ENCODE data around the gene COX10.
"Not testable (repeated sequence)": the region's sequence is repeated elsewhere in the genome, so short reads cannot be mapped to it uniquely, and the experiment has no call there.

The COX10 gene

DNA sequence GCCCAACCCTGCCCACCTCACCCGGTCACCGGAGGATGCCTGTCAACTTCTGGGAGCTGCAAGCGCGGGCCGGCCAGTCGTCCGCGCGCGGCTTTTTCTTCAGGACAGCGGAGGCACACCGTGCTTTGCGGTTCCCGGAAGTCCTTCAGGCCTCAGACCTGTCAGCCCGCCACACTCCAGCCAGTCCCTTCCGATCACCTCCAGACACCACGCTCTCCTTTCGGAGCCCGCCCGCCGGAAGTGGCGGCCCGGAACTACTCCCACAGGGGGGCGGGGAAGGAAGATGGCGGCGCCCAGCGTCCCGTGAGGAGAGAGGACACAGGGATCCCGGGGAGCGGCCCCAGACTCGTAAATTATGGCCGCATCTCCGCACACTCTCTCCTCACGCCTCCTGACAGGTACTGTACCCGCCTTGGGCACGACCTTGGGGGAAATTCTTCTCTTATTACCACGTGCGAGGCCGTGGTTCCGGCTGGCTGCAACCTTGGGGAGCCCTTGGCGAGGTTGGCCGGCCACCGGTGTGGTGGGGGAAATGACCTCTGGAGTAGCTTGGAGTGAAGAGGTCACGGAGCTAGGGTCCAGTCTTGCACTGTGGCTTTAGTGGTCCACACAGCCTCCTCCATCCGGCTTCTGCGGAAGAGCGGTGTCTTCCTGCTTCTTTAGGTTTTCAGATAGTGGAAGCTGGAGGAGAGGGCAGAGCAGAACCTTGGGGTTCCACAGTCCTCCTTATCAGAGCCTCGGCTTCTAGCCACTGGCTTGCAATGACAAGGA, at the start of gene COX10:
Gene COX10 (plus strand): TSS at position 254 of the 771 bp plus-strand sequence. CDS start 102 bp downstream, at position 356.
- peak; percentile 69 to 75 for DNase-seq (ENCODE audit: low read depth in 2 of 2, low spot score in 1 of 2)

DNA sequence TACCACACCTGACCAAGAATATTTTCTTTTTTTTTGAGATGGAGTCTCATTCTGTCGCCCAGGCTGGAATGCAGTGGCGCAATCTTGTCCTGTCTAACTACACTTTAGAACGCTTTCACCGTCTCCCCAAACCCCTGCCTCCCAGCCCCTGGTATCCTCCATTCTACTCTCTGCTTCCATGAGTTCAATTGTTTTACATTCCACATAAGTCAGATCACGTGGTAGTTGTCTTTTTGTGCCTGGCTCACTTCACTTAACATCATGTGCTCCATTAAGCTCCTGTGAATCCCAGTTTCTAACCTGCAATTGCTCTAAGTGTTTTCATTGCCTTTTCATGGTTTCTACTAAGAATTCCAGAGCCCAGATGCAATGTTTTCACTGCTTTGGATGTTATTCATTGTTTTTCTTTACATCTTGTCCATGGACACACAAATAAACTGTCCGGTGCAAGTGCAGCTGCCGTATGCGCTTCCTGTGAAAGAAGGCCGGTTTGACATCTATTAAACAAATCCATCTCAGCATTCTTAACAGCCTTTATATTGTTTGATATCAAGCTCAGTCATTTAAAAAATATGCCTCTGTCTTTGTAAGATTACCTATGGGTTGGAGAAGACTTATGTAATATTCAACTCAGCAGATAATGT, 47.5 kb upstream of the COX10 start:
- DNase-seq (ENCODE audit: low read depth in 2 of 2, low spot score in 1 of 2): not testable (repeated sequence)

DNA sequence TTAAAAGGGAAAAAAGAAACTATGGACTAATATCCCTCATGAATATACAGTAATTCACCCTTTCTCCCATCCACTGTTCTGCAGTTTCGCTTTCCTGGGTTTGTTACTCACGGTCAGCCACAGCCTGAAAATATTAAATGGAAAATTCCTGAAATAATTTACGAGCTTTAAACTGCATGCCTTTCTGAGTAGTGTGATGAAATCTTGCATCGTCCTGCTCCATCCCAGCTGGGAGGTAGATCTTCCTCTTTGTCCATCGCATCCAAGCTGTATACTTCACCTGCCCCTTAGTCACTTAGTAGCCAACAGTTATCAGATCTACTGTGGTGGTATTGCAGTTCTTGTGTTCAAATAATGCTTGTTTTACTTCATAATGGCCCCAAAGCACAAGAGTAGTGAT, 39.5 kb upstream of the COX10 start:
- not testable (repeated sequence) for DNase-seq (ENCODE audit: low read depth in 2 of 2, low spot score in 1 of 2)

DNA sequence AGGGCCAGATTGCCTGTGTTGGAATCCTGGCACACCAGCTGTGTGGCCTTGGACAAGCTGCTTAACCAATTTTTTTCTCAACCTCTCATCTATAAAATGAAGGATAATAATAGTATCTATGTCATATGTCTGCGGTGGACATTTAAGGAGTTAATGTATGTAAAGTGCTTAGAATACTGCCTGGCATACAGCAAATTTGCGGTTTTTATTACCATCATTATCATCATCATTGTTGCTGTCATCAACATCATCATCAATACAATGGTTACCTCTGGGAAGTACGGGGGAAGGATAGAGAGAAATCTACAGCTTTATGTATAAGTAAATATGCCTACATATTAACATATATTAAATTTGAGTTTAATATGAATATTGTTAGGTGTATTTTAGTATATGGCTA, 37.1 kb upstream of the COX10 start:
- DNase-seq (ENCODE audit: low read depth in 2 of 2, low spot score in 1 of 2): no peak

DNA sequence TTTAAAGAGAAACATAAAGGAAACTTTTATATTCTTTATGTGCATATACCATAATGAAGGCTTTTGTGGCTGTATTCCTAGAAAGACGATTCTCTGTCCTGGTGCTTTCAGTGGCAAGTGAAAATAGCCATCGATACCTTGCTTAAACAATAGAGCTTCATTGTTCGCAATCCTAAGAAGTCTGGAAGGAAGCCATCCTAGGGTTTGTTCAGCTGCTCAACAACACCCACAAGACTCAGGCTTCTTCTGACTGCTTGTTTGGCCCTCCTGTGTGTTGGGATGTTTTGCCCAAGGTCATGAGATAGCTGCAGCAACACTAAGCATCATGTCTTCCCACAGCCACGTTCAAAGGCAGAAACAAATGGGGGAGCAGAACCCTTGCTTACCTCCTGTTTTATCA, 36.1 kb upstream of the COX10 start:
- DNase-seq (ENCODE audit: low read depth in 2 of 2, low spot score in 1 of 2): no peak

DNA sequence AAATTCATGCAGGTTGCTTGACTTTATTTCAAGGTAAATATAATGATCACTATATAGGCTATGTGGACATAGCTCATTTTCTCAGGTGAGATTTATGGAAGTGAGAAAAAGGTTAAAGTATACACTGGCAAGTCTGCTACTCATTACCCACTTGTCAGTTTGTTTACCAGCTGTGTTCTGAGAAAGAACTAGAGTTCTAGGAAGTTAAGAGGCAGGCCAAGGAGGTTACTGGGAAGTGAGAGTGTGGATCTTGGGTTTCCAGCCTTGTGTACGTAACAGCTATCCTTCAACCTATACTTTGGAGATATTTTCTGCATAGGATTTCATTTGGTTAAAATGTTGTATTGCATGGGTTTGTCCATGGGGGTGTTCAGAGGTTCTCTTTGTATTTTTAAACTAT, 31.9 kb upstream of the COX10 start:
- no peak for DNase-seq (ENCODE audit: low read depth in 2 of 2, low spot score in 1 of 2)

DNA sequence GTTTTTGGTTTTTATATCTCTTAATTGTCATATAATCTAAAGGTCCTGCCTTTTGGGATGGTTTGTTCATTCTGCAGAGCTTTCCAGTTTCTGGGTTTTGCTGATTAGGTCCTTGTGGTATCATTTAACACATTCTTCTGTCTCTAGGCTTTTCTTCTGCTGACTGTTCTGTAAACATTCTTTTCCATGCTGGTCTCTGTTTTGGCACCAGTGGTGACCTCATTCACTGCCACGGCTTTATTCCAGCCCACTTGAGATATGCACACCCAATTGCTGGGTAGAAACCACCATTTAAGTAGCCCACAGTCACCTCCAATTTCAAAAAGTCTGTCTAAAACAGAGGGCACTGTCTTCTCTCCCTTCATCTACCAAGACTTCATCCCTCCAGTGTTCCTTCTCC, 31.1 kb upstream of the COX10 start:
- no peak for DNase-seq (ENCODE audit: low read depth in 2 of 2, low spot score in 1 of 2)

DNA sequence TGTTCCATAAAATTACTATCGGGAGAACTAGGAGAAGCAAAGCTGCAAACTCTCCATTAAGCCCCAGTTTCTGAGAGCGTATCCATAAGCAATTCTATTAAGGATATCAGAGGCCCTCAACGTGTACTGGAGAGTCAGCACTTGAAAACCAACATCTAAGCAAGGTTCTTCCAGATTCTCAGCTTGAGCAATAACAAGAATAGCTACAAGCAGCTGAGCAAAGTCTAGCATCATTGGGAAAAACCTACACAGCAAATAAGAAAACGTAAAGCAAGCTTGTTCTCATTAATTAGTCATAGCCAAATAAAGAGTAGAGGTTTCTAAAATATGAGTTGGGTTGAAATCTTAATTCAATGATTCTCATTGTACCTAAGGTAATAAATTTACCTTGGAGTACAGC, 26.9 kb upstream of the COX10 start:
- no peak for DNase-seq (ENCODE audit: low read depth in 2 of 2, low spot score in 1 of 2)

DNA sequence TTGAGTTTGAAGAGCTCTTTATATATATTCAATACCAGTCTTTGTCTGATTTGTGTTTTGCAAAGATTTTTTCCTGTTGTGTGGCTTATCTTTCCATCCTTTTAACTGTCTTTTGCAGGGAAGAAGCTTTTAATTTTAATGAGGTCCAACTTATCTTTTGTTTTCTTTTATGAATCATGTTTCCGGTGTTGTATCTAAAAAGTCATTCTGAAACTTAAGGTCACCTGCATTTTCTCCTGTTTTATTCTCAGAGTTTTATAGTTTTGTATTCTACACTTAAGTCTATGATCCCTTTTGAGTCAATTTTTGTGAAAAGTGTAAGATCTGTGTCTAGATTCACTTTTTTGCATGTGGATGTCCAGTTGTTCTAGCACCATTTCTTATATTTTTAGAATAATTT, 24.6 kb upstream of the COX10 start:
- no peak for DNase-seq (ENCODE audit: low read depth in 2 of 2, low spot score in 1 of 2)

DNA sequence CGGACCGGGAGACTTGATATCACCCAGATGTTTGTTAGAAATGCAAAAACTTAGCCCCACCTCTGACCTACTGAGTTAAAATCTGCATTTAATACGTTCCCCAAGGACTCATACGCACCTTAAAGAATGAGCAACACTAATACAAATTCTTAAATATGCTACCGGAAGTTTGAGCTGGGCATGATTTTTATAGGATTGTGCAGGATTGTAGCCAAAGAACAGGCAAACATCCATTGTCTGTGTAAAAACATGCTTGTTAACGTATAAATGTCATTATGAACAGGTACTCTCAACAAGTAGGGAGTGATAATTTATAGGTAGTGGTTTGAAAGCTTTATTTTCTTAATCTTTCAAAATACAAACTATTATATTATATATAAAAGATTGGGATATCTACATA, 22.3 kb upstream of the COX10 start:
- no peak for DNase-seq (ENCODE audit: low read depth in 2 of 2, low spot score in 1 of 2)

DNA sequence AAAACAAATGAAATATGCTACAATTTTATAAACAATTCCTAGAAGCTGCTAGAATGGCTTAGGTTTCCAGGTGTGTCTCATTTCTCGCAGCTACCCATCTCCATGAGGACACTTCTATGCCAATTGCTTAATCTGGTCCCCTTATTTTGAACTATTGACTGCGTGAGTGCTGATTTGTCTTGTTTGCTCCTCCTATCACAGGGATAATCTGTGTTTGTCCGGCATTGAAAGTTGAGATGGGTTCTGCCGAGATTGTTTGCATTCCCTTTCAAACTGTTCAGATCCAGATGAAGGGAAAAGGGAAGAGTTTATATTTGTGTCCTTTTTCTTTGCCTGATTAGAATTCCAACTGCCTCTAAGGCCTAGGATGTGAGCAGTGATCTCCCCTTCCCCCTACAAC, 21.7 kb upstream of the COX10 start:
- DNase-seq (ENCODE audit: low read depth in 2 of 2, low spot score in 1 of 2): no peak

DNA sequence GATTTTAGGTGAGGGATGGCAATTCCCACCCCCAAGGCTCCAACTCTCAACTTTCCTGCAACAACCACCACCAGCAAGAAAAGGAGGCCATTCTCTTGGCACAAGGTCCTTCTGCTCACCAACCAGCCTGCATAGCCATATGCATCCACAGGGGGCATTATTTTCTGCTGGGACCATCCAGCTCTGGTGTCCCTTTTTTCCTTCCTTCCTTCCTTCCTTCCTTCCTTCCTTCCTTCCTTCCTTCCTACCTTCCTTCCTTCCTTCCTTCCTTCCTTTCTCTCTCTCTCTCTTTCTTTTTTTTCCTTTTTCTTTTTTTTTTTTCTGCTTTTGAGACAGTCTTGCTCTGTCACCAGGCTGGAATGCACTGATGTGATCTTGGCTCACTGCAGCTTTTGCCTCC, 21.1 kb upstream of the COX10 start:
- no peak for DNase-seq (ENCODE audit: low read depth in 2 of 2, low spot score in 1 of 2)

DNA sequence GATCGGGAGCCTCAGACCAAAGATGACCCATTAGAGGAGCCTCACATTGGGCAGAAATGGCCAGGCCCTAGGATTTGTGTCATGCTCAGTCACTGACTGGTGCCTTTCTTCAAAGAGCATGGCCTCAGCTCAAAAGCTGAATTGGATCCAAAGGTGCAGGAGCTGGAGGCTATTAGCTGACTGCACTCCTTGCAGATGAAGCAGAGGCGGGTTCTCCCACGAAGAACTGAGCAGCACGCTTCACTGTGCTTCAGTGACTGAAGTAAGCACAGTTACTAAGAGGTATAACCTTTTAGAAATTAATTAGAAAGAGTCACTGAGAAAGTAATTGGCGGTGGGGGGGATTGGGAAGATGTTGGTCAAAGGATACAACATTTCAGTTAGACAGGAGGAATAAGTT, 18.7 kb upstream of the COX10 start:
- no peak for DNase-seq (ENCODE audit: low read depth in 2 of 2, low spot score in 1 of 2)

DNA sequence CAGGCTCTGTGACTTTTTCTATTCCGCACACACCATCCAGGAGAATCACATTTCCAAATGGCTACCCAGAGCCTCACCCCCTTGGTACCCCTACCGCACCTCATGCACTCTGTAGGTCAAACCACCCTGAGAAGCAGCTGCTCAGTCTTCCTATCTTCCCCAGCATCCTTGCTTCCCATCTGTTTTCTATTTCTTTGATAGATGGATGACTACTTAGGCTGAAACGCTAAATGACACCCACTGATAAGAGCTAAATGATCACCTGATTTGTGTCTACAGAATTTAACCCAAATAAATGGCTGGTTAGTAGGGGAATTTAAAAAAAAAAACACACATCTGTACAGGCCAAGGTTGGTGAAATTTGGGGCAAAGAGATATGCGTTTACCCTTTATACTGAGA, 17.6 kb upstream of the COX10 start:
- no peak for DNase-seq (ENCODE audit: low read depth in 2 of 2, low spot score in 1 of 2)

DNA sequence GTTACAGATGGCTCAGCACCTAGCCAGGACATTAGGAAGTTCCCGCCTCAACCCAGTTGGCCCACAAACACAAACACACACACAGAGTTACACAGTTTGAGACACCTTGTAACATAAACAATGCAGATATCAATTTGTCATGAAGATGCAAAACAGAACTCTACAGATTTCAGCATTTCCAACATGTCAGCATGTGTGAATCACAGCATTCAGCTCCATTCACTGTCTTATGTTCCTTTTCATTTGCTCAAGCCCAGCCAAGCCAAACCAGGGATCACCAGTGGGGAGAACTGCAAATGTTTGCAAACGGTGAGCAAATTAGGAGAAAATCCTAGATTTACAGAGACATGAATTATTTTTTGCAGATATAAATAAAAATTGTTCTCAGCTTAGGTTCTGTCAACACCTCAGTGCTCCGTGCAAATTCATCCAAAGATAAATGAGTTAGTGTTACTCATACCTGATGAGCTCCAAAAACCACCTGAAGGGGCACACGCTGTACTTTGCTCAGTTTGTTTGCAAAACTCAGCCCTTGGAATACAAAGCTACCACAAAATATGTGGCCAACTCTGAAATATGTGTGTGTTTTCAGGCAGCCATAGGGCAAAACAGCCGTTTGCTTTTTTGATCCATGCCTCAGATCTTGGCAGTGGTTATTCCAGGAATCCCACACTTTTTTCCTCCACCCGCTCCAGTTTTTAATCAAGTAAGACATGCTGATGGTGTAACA, 16.3 kb upstream of the COX10 start:
- DNase-seq (ENCODE audit: low read depth in 2 of 2, low spot score in 1 of 2): no peak

DNA sequence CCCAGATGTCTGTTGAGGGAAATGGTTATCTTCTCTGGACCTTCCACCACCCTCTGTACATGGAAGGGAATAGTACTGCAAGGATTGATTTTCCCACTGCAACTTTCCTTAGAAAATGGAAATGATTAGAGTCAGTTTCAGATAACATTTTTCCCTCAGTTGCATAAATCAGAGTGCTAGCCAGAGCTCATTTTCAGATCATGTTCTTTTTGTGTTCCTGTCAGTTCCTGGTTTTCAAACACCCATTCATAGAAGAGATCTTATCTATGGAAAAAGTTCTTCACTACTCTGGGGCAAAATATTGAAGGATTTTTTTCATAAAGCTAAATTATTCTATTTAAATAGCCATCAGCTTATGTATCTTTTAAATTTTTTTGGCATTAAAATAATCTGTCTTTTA, 11.7 kb upstream of the COX10 start:
- DNase-seq (ENCODE audit: low read depth in 2 of 2, low spot score in 1 of 2): no peak

DNA sequence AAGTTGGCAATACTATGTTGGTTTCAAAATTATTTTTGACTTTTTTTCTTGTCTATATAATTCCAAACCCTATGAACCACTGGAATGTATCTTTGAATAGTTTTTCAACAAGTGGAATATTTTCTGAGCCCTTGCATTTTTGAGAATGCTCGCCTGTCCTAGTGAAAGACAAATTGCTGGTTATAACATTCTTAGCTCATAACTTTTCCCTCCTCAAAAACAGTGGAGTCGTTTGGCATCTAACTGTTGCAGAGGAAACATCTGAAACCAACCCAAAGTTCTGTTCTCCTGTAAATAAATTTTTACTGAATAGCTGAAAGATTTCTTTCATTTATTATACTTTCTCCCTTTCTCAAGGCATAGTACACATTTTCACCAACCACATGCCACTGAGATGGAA, 11.3 kb upstream of the COX10 start:
- no peak for DNase-seq (ENCODE audit: low read depth in 2 of 2, low spot score in 1 of 2)

DNA sequence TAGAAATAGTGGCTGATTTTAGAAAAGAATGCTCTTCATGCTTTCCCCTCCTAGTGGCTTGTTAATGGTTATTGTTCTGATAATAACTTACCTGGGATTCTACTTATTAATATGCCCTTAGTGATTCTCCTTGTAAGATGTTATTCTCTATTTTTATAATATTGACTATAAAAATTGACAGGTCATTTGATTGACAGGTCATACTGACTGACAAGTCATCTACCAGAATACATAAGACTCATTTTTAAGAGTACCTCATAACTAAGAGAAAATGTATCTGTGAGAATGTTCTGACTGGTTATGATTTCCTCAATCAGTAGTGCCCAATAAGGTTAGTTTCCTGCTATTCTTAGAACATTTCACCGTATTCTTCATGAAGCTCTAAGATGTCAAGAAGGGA, 8.6 kb upstream of the COX10 start:
- no peak for DNase-seq (ENCODE audit: low read depth in 2 of 2, low spot score in 1 of 2)

DNA sequence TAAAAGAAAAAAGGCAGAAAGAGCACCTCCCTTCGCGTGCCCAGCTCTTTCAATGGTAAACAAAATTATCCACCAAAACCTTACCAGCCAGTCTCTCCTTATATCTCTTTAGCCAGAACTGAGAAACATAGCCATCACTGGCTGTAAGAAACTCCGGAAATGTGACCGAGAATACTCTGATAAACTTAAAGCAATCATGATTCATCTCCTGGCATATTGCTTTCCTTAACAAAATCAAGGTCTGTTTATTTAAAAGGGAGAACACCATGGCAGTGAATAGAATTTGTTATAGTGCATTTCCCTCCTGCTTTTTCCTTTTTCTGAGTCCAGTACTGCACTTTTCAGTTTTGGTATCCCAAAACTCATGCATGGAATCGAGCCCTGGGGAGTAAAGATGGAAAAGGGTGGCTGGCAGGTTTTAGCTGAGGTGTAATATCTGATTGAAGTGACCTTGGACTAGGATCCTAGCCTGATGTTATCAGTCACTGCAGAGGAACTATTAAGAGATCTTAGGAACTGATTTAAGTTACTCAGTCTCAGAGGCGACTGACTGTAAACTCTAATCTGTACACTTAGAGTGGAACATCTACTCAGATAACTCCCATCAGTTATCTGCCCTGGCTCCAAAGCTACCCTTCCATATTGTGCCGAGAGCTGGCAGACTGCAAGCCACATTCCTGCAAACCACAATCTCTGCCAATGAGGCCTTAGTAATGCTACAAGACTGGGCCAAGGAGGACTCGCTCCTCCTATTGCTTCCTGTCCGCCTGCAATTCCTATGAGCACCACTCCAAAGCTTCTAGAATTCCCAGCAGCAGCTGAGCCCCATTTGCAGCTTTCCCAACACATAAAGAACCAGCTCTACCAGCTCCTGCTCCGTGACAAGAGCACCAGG, 7.4 kb upstream of the COX10 start:
- DNase-seq (ENCODE audit: low read depth in 2 of 2, low spot score in 1 of 2): no peak

DNA sequence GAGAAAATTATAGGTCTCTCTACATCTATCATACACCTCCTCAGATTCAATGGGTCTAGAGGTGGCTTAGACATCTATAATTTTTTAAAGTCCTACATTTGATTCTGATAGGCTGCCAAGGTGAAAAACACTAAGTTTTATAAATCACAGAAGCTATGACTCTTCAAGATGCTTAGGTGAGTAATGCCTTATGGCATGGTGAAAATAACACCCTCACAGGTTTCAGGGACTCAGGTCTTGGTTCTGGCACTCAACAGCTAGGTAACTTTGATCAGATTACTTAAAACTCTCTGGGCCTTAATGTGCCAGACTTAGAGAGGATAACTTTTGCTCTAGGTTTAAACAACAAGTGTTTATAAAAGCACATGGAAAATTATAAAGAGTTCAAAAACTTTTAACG, 2.0 kb upstream of the COX10 start:
- DNase-seq (ENCODE audit: low read depth in 2 of 2, low spot score in 1 of 2): no peak

DNA sequence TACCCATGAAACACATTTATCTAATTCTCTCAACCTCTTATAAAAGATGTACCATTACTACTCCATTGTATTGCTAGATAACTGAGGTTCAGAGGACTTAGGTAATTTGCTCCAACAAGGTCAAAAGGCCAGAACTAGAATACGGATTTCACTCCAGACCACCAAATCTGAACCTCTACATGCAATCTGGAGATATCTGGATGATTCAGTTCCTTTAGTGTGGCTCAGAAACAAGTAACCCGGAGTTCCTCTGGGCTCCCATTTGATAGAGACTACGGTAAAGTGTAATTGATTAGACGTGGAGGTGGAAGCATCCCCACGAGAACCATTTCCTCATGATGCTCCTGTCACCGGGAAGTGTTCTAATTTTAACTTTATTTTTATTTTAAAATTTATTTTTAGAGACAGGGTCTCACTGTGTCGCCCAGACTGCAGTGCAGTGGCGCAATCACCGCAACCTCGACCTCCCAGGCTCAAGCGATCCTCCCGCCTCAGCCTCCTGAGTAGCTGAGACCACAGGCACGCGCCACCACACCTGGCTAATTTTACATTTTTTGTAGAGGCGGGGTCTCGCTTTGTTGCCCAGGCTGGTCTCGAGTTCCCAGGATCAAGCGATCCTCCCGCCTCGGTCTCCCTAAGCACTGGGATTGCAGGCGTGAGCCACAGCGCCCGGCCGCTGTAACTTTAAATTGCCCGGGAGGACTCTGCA, 608 bp upstream of the COX10 start:
- DNase-seq (ENCODE audit: low read depth in 2 of 2, low spot score in 1 of 2): no peak
